AG09309 (cell line): ENCODE measurements around the gene TLN1.

ENCODE experiments used
- DNase-seq: peaks from one replicate; pipeline ENCODE4 v3.0.0-alpha.2; 2010; ENCODE audit warnings: low read depth
- H3K4me3 ChIP-seq: 2 replicates; pipeline ENCODE4 v1.5.1; 2011; ENCODE audit warnings: mild to moderate bottlenecking, low read depth, low read length, moderate library complexity; ENCODE audit not compliant: control insufficient read depth
- TF ChIP-seq, protein P1 (sequence below): IDR thresholded peaks from 2 replicates; pipeline ENCODE4 v1.5.1; 2011; ENCODE audit warnings: mild to moderate bottlenecking, low read depth, low read length, inconsistent platforms; ENCODE audit not compliant: insufficient read depth, control insufficient read depth; ENCODE audit errors: missing control alignments

TLN1 gene

DNA sequence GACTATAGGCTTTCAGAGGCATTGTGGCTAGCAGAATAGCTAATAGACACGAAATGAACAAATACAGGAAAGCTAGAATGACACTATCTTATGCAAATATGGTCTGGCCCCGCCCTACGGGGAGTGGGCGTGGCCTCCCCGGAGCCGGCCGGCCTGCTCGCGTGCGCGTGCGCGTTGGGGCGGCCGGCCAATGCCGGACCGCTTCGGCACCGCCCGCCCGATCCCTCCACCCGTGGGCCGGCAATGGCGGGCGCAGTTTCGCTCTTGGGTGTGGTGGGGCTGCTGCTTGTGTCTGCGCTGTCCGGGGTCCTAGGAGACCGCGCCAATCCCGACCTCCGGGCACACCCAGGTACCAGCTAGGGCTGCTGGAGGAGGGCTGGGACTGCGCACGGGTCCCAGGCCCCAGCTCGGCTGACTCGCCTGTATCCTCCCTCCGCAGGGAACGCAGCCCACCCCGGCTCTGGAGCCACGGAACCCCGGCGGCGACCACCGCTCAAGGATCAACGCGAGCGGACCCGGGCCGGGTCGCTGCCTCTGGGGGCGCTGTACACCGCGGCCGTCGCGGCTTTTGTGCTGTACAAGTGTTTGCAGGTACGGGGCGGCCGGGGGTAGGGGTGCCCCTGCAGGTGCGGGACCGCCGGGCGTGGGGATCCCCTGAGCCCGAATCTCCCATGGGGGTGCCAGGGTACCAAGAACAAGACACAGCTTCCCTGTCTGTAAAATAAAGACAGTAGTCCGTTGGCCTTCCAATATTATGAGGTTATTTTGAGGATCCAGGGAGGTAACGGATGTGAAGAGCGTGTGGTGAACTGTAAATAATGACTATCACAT, 73.6 kb downstream of the TLN1 start, which contains the start of gene CCDC107:
Gene CCDC107 (plus strand): TSS at position 156 of the 831 bp plus-strand sequence. CDS start 88 bp downstream, at position 244.
- TF ChIP-seq, protein P1, sequence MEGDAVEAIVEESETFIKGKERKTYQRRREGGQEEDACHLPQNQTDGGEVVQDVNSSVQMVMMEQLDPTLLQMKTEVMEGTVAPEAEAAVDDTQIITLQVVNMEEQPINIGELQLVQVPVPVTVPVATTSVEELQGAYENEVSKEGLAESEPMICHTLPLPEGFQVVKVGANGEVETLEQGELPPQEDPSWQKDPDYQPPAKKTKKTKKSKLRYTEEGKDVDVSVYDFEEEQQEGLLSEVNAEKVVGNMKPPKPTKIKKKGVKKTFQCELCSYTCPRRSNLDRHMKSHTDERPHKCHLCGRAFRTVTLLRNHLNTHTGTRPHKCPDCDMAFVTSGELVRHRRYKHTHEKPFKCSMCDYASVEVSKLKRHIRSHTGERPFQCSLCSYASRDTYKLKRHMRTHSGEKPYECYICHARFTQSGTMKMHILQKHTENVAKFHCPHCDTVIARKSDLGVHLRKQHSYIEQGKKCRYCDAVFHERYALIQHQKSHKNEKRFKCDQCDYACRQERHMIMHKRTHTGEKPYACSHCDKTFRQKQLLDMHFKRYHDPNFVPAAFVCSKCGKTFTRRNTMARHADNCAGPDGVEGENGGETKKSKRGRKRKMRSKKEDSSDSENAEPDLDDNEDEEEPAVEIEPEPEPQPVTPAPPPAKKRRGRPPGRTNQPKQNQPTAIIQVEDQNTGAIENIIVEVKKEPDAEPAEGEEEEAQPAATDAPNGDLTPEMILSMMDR: peak; percentile 58
- DNase-seq: no peak
- H3K4me3 ChIP-seq: peak within 1 kb of the TSS; percentile 67

DNA sequence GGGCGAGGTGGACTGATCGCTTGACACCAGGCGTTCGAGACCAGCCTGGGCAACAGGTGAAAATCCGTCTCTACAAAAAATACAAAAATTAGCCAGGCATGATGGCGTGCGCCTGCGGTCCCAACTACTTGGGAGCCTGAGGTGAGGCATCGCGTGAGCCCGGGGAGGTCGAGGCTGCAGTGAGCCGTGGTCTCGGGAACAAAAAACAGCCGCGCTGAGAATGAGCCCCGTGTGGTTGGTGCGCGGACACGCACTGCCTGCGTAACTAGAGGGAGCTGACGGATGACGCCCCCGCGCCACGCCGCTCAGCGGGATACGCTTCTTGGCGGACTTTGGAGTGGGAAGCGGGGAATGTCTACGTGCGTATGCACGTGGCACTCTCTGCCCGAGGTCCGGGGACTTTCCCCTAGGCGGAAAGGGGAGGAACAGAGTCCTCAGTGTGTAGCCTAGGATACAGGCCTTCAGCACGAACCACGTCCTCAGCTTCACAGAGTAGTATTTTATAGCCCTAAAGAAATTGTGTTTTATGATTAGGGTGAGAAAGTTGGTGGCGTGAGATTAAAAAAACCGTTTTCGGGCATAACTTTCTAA, 74.4 kb downstream of the TLN1 start, which contains the start of gene RMRP:
Gene RMRP (minus strand): TSS at position 474 of the 591 bp plus-strand sequence.
- peak; percentile 99 for DNase-seq
- H3K4me3 ChIP-seq: peak within 1 kb of the TSS; percentile 67
- TF ChIP-seq, protein P1: peak; percentile 15

DNA sequence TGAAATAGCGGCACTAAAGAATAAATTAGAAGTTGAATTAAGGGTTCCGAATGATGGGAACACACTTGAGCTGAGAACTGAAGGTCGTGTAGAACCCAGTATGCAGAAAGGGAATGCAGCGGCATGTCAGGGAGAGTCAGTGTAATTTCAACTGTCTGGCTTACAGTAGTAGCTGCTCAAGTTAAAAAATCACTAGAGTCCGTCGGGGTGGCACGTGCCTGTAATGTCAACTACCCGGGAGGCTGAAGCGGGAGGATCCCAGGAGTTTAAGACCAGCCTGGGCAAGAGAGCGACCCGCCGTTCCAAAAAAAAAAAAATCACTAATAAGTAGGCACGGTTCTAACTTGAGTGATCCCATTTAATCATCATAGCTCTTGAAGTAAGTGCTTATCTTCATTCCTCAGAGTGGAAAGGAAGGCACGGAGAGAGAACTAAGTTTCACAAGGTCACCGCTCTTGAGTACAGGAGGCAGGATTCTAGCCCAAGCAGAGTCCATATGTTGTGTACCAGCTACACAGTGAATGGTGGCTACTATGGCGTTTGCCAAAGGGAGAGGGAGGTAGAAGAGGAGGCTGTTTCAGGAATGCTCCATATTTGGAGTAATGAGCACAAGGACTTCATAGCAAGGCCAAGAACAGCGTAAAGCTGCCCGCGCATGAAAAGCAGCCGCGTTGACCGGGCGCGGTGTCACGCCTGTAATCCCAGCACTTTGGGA, 75.0 kb downstream of the TLN1 start:
- TF ChIP-seq, protein P1: no peak
- peak overlapping the region; percentile 24 for H3K4me3 ChIP-seq
- no peak for DNase-seq

DNA sequence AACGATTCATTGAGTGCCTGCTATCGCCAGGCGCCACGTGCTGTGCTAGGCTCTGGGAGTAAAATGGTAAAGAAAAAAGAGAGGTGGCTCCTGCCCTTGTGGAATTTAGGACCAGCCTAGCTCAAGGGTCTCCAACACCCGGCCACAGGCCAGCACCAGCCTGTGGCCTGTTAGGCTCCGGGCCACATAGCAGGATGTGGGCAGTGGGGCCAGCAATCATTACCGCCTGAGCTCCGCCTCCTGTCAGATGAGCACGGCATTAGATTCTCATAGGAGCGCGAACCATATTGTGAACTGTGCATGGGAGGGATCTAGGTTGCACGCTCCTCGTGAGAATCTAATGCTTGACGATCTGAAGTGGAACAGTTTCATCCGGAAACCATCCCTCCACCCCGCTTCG, 75.6 kb downstream of the TLN1 start:
- DNase-seq: no peak
- H3K4me3 ChIP-seq: no peak overlapping the region
- TF ChIP-seq, protein P1: no peak

DNA sequence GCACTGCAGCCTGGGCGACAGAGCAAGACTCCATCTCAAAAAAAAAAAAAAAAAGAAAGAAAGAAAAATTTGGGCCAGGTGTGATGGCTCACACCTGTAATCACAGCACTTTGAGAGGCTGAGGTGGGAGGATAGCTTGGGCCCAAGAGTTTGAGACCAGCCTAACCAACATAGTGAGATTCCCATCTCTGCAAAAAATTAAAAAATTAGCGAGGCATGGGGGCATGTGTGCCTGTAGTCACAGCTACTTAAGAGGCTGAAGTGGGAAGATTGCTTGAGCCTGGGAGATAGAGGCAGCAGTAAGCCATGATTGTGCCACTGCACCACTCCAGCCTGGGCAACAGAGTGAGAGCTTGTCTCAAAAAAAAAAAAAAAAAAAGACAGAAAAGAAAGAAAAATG, 78.4 kb downstream of the TLN1 start:
- H3K4me3 ChIP-seq: no peak overlapping the region
- no peak for DNase-seq
- TF ChIP-seq, protein P1: no peak

DNA sequence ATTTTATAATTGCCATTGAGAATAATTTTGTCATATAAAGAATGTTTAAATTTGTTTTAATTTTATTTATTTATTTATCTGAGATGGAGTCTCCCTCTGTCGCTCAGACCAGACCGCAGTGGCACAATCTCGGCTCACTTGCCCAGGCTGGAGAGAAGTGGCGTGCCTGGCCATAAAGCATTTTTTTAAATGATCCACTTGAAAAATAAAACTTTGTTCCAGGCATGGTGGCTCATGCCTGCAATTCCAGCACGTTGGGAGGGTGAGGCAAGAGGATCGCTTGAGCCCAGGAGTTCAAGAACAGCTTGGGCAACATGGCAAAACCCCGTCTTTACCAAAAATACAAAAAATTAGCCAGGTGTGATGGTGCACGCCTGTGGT, 79.2 kb downstream of the TLN1 start:
- no peak for DNase-seq
- TF ChIP-seq, protein P1: no peak
- no peak overlapping the region for H3K4me3 ChIP-seq
